ENCODE results near the gene FXYD3.

The FXYD3 gene

DNA sequence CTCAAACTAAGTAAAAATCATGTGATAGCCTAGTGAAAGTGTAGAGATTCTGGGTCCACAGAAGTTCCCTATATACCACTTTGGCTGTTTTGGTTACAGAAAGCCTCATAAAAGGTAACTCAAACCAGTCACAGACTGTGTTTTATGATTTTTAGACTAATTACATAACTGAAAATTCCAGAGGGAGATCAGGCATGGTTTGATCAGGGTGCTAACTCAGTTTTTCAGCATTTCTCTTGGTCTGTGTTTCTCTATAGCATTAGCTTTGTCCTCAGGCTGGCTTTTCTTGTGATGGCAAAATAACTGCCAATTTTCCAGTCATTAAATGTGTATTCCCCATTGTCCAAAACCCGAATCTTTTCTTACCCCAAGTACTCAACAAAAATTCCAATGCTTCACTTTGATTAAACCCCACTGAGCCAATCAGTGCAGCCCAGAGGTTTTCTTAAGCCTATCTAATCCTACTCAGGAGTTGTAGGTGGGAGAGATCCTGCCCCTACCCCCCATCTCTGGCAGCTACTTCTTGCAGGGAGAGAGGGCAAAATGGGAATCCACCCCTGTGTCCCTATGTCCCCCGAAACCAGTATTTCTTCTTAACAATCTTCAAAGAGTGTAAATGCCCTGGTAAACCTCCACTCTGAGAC is 8.6 kb upstream of the FXYD3 start:
- Histone ChIP-seq H3K9ac (ENCODE audit: low read depth, low read length) (no peak overlapping the region), H3K9me3 (ENCODE audit: control insufficient read depth, insufficient read depth, low read length) (no peaks in the 10 kb centered on the region), H3K4me1 (ENCODE audit: insufficient read depth, low read length) (peaks cover 8% of the 10 kb centered on the region; the same call in 1 of the 2 replicates), H3K36me3 (ENCODE audit: insufficient read depth, low read length) (no peaks in the 10 kb centered on the region)

- no peaks in the 10 kb centered on the region for H3K36me3 ChIP-seq (ENCODE audit: insufficient read depth, low read length)
- no peaks in the 10 kb centered on the region for H3K9me3 ChIP-seq (ENCODE audit: control insufficient read depth, insufficient read depth, low read length)
- H3K4me1 ChIP-seq (ENCODE audit: insufficient read depth, low read length): peaks cover 8% of the 10 kb centered on the region; the same call in 1 of the 2 replicates
- H3K9ac ChIP-seq (ENCODE audit: low read depth, low read length): no peak overlapping the region
Observed at GRCh38 chr19:35107545-35107944, 8.1 kb upstream of the FXYD3 start.

DNA sequence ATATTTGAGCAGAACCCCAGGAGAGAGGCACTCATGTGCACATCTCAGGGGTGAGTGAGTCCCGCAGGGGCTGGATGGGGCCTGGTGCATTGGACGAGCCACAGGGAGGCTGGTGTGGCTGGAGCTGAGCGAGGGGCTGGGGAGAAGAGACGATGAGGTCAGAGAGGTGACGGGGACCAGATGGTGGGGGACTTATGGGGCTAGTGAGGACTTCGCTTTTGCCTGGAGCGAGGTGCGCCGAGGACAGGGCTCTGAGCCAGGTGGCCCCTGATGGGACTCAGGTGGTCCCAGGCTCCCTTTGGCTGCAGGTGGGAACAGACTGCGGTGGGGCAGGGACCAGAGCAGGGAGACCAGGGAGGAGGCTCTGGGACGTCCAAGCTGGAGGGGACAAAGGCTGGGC is 6.9 kb upstream of the FXYD3 start:
- Histone ChIP-seq H3K9me3 (ENCODE audit: control insufficient read depth, insufficient read depth, low read length) (no peaks in the 10 kb centered on the region), H3K36me3 (ENCODE audit: insufficient read depth, low read length) (no peaks in the 10 kb centered on the region), H3K9ac (ENCODE audit: low read depth, low read length) (no peak overlapping the region), H3K4me1 (ENCODE audit: insufficient read depth, low read length) (peaks cover 8% of the 10 kb centered on the region; the same call in 1 of the 2 replicates)

- no peaks in the 10 kb centered on the region for H3K9me3 ChIP-seq (ENCODE audit: control insufficient read depth, insufficient read depth, low read length)
- no peak overlapping the region for H3K9ac ChIP-seq (ENCODE audit: low read depth, low read length)
- H3K36me3 ChIP-seq (ENCODE audit: insufficient read depth, low read length): no peaks in the 10 kb centered on the region
Observed at GRCh38 chr19:35109395-35110112, 6.1 kb upstream of the FXYD3 start.

GRCh38 chr19:35110974-35111373 is 4.6 kb upstream of the FXYD3 start:
- no peak overlapping the region for H3K9ac ChIP-seq (ENCODE audit: low read depth, low read length)

More at GRCh38 chr19:35109395-35110112, 6.1 kb upstream of the FXYD3 start:
- peaks cover 14% of the 10 kb centered on the region for H3K4me1 ChIP-seq (ENCODE audit: insufficient read depth, low read length)

GRCh38 chr19:35112995-35113688 is 2.5 kb upstream of the FXYD3 start:
- Histone ChIP-seq H3K36me3 (ENCODE audit: insufficient read depth, low read length) (no peaks in the 10 kb centered on the region), H3K4me1 (ENCODE audit: insufficient read depth, low read length) (peaks cover 26% of the 10 kb centered on the region), H3K9ac (ENCODE audit: low read depth, low read length) (no peak overlapping the region), H3K9me3 (ENCODE audit: control insufficient read depth, insufficient read depth, low read length) (no peaks in the 10 kb centered on the region)

More at GRCh38 chr19:35110974-35111373, 4.6 kb upstream of the FXYD3 start:
- H3K9me3 ChIP-seq (ENCODE audit: control insufficient read depth, insufficient read depth, low read length): no peaks in the 10 kb centered on the region
- peaks cover 25% of the 10 kb centered on the region for H3K4me1 ChIP-seq (ENCODE audit: insufficient read depth, low read length)
- no peaks in the 10 kb centered on the region for H3K36me3 ChIP-seq (ENCODE audit: insufficient read depth, low read length)

DNA sequence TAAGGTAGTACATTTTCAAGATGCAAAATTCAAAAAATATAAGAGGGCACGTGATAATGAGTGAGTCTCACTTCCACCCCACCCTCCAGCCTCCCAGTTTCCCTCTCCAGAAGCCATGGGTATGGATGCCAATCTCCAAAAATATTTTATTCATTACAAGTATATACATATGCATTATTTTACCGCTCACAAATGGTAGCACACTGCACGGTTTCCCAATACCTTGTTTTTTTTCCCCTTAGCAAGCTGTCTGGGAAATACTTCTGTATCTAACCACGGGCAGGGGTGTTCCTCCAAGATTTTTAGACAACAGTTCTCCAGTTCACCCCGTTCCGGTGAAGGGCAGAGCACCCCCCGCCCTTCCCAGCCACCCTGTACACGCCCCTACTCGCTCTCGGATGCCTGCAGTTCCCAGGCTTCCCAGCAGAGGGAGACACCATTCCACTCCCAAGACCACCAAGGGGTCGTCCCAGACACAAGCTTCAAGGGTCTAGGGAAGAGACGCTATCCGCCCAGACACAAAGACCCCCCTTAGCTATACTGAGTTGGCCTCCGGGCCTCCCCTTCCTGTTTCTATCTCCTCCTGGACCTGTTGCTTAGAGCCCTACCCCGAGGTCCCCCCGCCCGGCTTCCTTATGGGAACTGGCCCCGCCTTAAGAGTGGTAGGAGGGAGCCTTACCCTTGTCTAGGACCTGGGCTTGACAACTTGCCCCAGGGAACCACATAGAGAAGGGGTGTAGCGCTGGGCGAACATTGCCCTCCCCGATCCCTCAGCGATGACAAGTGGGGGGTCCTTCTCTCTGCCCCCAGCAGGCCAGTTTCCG is 1.1 kb upstream of the FXYD3 start:
- no peaks in the 10 kb centered on the region for H3K36me3 ChIP-seq (ENCODE audit: insufficient read depth, low read length)
- no peaks in the 10 kb centered on the region for H3K9me3 ChIP-seq (ENCODE audit: control insufficient read depth, insufficient read depth, low read length)
- peaks cover 23% of the 10 kb centered on the region for H3K4me1 ChIP-seq (ENCODE audit: insufficient read depth, low read length)
- peak overlapping the region; percentile 58 for H3K9ac ChIP-seq (ENCODE audit: low read depth, low read length)

- no peaks in the 10 kb centered on the region for H3K9me3 ChIP-seq (ENCODE audit: control insufficient read depth, insufficient read depth, low read length)
- H3K4me1 ChIP-seq (ENCODE audit: insufficient read depth, low read length): peaks cover 18% of the 10 kb centered on the region
- no peaks in the 10 kb centered on the region for H3K36me3 ChIP-seq (ENCODE audit: insufficient read depth, low read length)
- H3K9ac ChIP-seq (ENCODE audit: low read depth, low read length): no peak overlapping the region
Observed at GRCh38 chr19:35116072-35116801, 614 bp downstream of the FXYD3 start.

- no peak overlapping the region for H3K9ac ChIP-seq (ENCODE audit: low read depth, low read length)
- H3K9me3 ChIP-seq (ENCODE audit: control insufficient read depth, insufficient read depth, low read length): no peaks in the 10 kb centered on the region
- no peaks in the 10 kb centered on the region for H3K36me3 ChIP-seq (ENCODE audit: insufficient read depth, low read length)
- peaks cover 18% of the 10 kb centered on the region for H3K4me1 ChIP-seq (ENCODE audit: insufficient read depth, low read length)
Observed at GRCh38 chr19:35117116-35117515, 1.5 kb downstream of the FXYD3 start.

DNA sequence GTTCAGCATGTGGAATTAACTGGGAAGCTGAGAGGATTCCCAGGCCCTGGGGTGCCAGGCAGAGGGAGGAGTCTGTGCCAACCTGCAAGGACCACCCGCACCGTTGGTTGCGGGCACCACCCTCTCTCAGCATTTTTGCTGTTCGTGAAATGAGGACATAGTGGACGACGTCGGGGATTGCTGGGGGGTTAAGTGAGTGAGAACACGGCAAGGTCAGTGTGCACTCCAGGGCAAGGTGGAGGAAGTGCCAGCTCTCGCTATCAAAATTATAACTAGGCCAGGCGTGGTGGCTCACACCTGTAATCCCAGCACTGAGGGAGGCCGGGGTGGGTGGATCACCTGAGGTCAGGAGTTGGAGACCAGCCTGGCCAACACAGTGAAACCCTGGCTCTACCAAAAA is 2.2 kb downstream of the FXYD3 start:
- Histone ChIP-seq H3K9ac (ENCODE audit: low read depth, low read length) (no peak overlapping the region), H3K9me3 (ENCODE audit: control insufficient read depth, insufficient read depth, low read length) (no peaks in the 10 kb centered on the region), H3K36me3 (ENCODE audit: insufficient read depth, low read length) (no peaks in the 10 kb centered on the region), H3K4me1 (ENCODE audit: insufficient read depth, low read length) (peaks cover 23% of the 10 kb centered on the region)

DNA sequence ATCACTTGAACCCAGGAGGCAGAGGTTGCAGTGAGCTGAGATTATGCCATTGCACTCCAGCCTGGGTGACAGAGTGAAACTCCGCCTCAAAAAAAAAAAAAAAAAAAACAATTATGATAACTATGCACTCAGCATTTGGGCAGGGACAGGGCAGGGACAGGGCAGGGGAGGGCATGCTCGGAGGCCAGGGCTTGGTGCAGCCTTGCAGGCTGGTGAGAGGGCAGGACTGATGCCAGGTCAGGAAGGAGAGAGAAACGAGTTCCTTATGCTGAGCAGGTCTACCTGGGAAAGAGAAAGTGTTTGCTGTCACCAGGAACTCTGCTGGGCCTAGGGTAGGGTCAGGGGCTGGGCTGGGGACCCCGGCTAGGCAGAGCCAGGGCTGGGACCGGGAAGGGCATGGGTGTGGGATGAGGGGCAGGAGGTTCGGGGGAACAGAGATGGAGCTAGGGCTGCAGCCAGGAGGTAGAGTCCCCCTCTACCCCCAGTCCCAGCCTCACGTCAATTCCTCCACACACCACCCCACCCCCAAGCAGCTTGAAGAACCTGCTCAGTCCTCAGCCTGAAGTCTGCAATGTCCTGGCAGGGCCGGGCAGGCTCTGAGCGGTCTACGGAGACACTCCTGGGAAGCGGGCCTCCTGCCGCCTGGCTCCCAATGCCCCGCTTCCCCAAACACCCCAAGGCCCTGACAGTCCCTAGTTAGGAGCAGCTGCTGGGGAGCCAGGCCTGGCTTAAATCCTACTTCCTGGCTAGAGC is 2.8 kb downstream of the FXYD3 start:
- H3K36me3 ChIP-seq (ENCODE audit: insufficient read depth, low read length): no peaks in the 10 kb centered on the region
- peaks cover 29% of the 10 kb centered on the region for H3K4me1 ChIP-seq (ENCODE audit: insufficient read depth, low read length)
- H3K9me3 ChIP-seq (ENCODE audit: control insufficient read depth, insufficient read depth, low read length): no peaks in the 10 kb centered on the region
- H3K9ac ChIP-seq (ENCODE audit: low read depth, low read length): no peak overlapping the region

DNA sequence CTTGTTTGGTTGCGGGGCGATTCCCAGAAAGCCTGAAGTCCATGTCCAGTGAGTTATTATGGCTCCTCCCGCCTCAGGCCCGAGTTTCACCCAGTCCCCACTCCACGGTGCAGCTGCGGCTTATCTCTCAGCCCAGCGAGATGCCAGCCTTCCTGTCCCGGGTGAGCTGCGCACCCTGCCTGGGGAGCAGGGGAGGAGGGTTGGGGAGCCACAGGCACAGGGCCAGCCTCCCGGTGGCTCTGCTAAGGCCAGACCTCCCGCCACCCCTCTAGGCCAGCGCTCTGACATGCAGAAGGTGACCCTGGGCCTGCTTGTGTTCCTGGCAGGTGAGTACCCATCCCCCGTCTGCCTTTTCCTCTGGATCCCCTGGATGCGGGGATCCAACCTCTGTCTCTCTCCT is 3.5 kb downstream of the FXYD3 start:
- Histone ChIP-seq H3K9me3 (ENCODE audit: control insufficient read depth, insufficient read depth, low read length) (no peaks in the 10 kb centered on the region), H3K9ac (ENCODE audit: low read depth, low read length) (no peak overlapping the region), H3K36me3 (ENCODE audit: insufficient read depth, low read length) (no peaks in the 10 kb centered on the region), H3K4me1 (ENCODE audit: insufficient read depth, low read length) (peaks cover 33% of the 10 kb centered on the region)

DNA sequence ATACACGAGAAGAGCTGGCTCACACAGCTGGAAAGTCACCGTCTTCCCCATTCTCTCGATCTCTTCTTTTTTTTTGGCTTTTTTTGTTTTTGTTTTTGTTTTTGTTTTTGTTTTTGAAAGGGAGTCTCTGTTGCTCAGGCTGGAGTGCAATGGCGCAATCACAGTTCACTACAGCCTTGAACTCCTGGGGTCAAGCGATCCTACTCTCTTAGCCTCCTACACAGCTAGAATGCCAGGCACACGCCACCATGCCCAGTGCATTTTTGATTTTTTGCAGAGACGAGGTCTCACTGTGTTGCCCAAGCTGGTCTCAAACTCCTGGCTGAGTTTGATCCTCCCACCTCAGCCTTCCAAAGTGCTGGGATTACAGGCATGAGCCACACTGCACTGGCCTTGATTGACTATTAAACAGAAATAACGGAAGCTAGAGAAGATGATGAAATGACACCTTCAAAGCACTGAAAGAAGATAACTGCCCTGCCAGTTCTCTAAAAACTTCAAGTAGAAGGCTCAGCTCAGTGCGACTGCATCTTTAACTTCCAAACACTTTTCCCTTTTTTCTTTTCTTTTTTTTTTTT is 4.0 kb downstream of the FXYD3 start:
- Histone ChIP-seq H3K9ac (ENCODE audit: low read depth, low read length) (no peak overlapping the region), H3K4me1 (ENCODE audit: insufficient read depth, low read length) (peaks cover 29% of the 10 kb centered on the region), H3K9me3 (ENCODE audit: control insufficient read depth, insufficient read depth, low read length) (no peaks in the 10 kb centered on the region), H3K36me3 (ENCODE audit: insufficient read depth, low read length) (no peaks in the 10 kb centered on the region)
